ENCODE results near the gene ANKK1.

ANKK1 gene

GRCh38 chr11:113378692-113379091, 8.9 kb upstream of the ANKK1 start:
- DNase-seq (ENCODE audit: extremely low read depth, insufficient read length), result no peak
- Histone ChIP-seq H3K36me3 (ENCODE audit: control insufficient read depth, insufficient read depth, low read length) (no peaks in the 10 kb centered on the region), H3K4me3 (replicated peaks; ENCODE audit: low read depth, low read length) (no peak overlapping the region), H3K27me3 (replicated peaks; ENCODE audit: control insufficient read depth, insufficient read depth, low read length) (no peaks in the 10 kb centered on the region)
- TF ChIP-seq CTCF (IDR thresholded peaks at IDR 0.05; ENCODE audit: insufficient read depth, low read length, poor library complexity, severe bottlenecking), result no peak

- DNase-seq (ENCODE audit: extremely low read depth, insufficient read length), result no peak
- no peaks in the 10 kb centered on the region for H3K36me3 ChIP-seq (ENCODE audit: control insufficient read depth, insufficient read depth, low read length)
- no peak overlapping the region for H3K4me3 ChIP-seq (replicated peaks; ENCODE audit: low read depth, low read length)
- 0 out of 2 replicates have a peak, but pooled peaks cover 2% of the 10 kb centered on the region for H3K27me3 ChIP-seq (replicated peaks; ENCODE audit: control insufficient read depth, insufficient read depth, low read length)
- TF ChIP-seq CTCF (IDR thresholded peaks at IDR 0.05; ENCODE audit: insufficient read depth, low read length, poor library complexity, severe bottlenecking), result no peak
Observed at GRCh38 chr11:113382121-113382520, 5.5 kb upstream of the ANKK1 start.

- no peaks in the 10 kb centered on the region for H3K36me3 ChIP-seq (ENCODE audit: control insufficient read depth, insufficient read depth, low read length)
- H3K4me3 ChIP-seq (replicated peaks; ENCODE audit: low read depth, low read length), result no peak overlapping the region
- peaks cover 2% of the 10 kb centered on the region; the same call in 1 of the 2 replicates for H3K27me3 ChIP-seq (replicated peaks; ENCODE audit: control insufficient read depth, insufficient read depth, low read length)
- DNase-seq (ENCODE audit: extremely low read depth, insufficient read length), result no peak
- no peak for TF ChIP-seq CTCF (IDR thresholded peaks at IDR 0.05; ENCODE audit: insufficient read depth, low read length, poor library complexity, severe bottlenecking)
Observed at GRCh38 chr11:113384551-113384950, 3.0 kb upstream of the ANKK1 start.

GRCh38 chr11:113385749-113386148, 1.8 kb upstream of the ANKK1 start:
- no peak for TF ChIP-seq CTCF (IDR thresholded peaks at IDR 0.05; ENCODE audit: insufficient read depth, low read length, poor library complexity, severe bottlenecking)
- Histone ChIP-seq H3K4me3 (replicated peaks; ENCODE audit: low read depth, low read length) (no peak overlapping the region), H3K36me3 (ENCODE audit: control insufficient read depth, insufficient read depth, low read length) (no peaks in the 10 kb centered on the region), H3K27me3 (replicated peaks; ENCODE audit: control insufficient read depth, insufficient read depth, low read length) (peaks cover 2% of the 10 kb centered on the region; the same call in 1 of the 2 replicates)
- DNase-seq (ENCODE audit: extremely low read depth, insufficient read length), result no peak

GRCh38 chr11:113386866-113387265, 713 bp upstream of the ANKK1 start:
- Histone ChIP-seq H3K27me3 (replicated peaks; ENCODE audit: control insufficient read depth, insufficient read depth, low read length) (peaks cover 4% of the 10 kb centered on the region; the same call in 1 of the 2 replicates), H3K36me3 (ENCODE audit: control insufficient read depth, insufficient read depth, low read length) (no peaks in the 10 kb centered on the region), H3K4me3 (replicated peaks; ENCODE audit: low read depth, low read length) (no peak overlapping the region)
- no peak for TF ChIP-seq CTCF (IDR thresholded peaks at IDR 0.05; ENCODE audit: insufficient read depth, low read length, poor library complexity, severe bottlenecking)
- DNase-seq (ENCODE audit: extremely low read depth, insufficient read length), result no peak

GRCh38 chr11:113389272-113389671, 1.7 kb downstream of the ANKK1 start:
- no peak for DNase-seq (ENCODE audit: extremely low read depth, insufficient read length)
- H3K36me3 ChIP-seq (ENCODE audit: control insufficient read depth, insufficient read depth, low read length), result no peaks in the 10 kb centered on the region
- no peak for TF ChIP-seq CTCF (IDR thresholded peaks at IDR 0.05; ENCODE audit: insufficient read depth, low read length, poor library complexity, severe bottlenecking)
- H3K27me3 ChIP-seq (replicated peaks; ENCODE audit: control insufficient read depth, insufficient read depth, low read length), result peaks cover 4% of the 10 kb centered on the region; the same call in 1 of the 2 replicates
- H3K4me3 ChIP-seq (replicated peaks; ENCODE audit: low read depth, low read length), result no peak overlapping the region

Data from GM06990 (cell line).